Transverse colon (tissue), 4 donors: ENCODE data around the gene SMIM10L1. TPM values are rescaled to one million over a fixed set of nuclear protein-coding genes. Genes with fewer than 3 reads are reported as not detected.

Experiments
- DNase-seq: peaks from one replicate; pipeline ENCODE4 v3.0.0-alpha.2; 2019
- H3K27ac ChIP-seq, 4 donors: fragments of 200-600 bp; sonication (generic); 2 replicates each; pipeline ENCODE4 v1.5.1; 2016 to 2018; ENCODE audit warnings: inconsistent platforms in 4 of 4
- H3K27me3 ChIP-seq: fragments of 200-600 bp; sonication (generic); 2 replicates; pipeline ENCODE4 v1.5.1; 2017; ENCODE audit warnings: inconsistent platforms
- H3K36me3 ChIP-seq, 4 donors: fragments of 200-600 bp; sonication (generic); 2 replicates each; pipeline ENCODE4 v1.5.1; 2017 to 2019; ENCODE audit warnings: inconsistent platforms in 4 of 4
- H3K4me1 ChIP-seq, 4 donors: fragments of 200-600 bp; sonication (generic); 2 replicates each; pipeline ENCODE4 v1.5.1; 2017 to 2020; ENCODE audit warnings: inconsistent platforms in 4 of 4
- H3K4me3 ChIP-seq, 4 donors: fragments of 200-600 bp; sonication (generic); 1 replicate in 1 of 4; 2 replicates in 3 of 4; pipeline versions ENCODE4 v1.5.1 to v1.6.1; 2017 to 2019; ENCODE audit warnings: inconsistent platforms in 4 of 4
- H3K9me3 ChIP-seq, 2 donors: fragments of 200-600 bp; sonication (generic); 2 replicates each; pipeline ENCODE4 v1.5.1; 2017 to 2019; ENCODE audit warnings: inconsistent platforms in 2 of 2
- EP300 ChIP-seq: sonication (generic); formaldehyde crosslinking; IDR thresholded peaks from one replicate; pipeline ENCODE4 v1.6.1; 2017; ENCODE audit warnings: antibody characterized with exemption, low read depth
- POLR2A ChIP-seq: fragments of 450-650 bp; IDR thresholded peaks from one replicate; pipeline ENCODE4 v1.6.1; 2016; ENCODE audit warnings: antibody characterized with exemption, mild to moderate bottlenecking, moderate library complexity
- POLR2AphosphoS5 ChIP-seq, 3 donors: sonication (generic); formaldehyde crosslinking; IDR thresholded peaks; one replicate each; pipeline ENCODE4 v1.6.1; 2016; ENCODE audit warnings: antibody characterized with exemption in 3 of 3
- WGBS, 2 donors: methylation state at CpG; one replicate each; pipeline ENCODE4 v1.1.5; 2018; ENCODE audit warnings: low coverage in 1 of 2; 5-methylcytosine and 5-hydroxymethylcytosine counted together
- in situ Hi-C, 4 donors: fragments of 200-750 bp; cut with MboI; loops; one replicate each; pipeline versions ENCODE4 v1.15.0 to v1.15.1; 2017; ENCODE audit warnings: low sequenced_read_pairs in 3 of 4, low pct_ligation_motif_present in 1 of 4, low pct_unique_long_range_greater_than_20kb in 1 of 4
- intact Hi-C: fragments of 100-400 bp; cut with DNase I; formaldehyde crosslinking; loops from one replicate; pipeline ENCODE4 v1.15.1; 2023; ENCODE audit warnings: low total_unique reads
- total RNA-seq, 4 donors: library from RNA; depleted of rRNA; stranded (reverse); fragments of >200 nt; gene quantifications; one replicate each; pipeline ENCODE4 v1.1.0, GENCODE V29; 2016
- TF ChIP-seq, protein P1 (sequence below), 5 experiments: fragments of 200-600 bp in 3 of 5; fragments of 450-650 bp in 2 of 5; sonication (generic) in 3 of 5; IDR thresholded peaks; 1 replicate in 2 of 5; 2 replicates in 3 of 5; pipeline ENCODE4 v1.5.1; 2016 to 2017; ENCODE audit warnings: antibody characterized with exemption in 5 of 5, inconsistent platforms in 3 of 5, mild to moderate bottlenecking in 2 of 5, moderate library complexity in 1 of 5

Gene SMIM10L1
- total RNA-seq, 4 donors from 2014 or later = 5.2 to 17.2 (median 8.9) TPM

DNA sequence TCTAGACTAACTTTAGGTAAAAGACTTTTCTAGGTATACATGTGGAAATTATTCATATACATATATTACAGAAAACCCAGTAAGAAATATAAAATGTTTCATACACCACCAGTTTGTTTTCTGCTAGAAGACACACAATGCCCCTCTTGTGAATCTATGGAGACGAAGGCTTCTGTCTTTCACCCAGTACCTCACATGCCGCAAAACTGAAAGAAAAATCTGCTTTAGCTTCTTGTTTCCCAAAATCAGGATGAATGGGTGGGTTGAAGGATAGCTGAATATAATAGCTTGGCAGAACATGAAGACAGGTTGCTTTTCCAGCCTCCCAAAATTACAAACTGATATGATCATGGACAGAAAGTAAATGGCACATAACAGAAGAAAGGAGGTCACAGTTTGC, 37.8 kb upstream of the SMIM10L1 start:
- intact Hi-C loops (no loop called here), in situ Hi-C loops (no loop called here)
- no peaks in the 10 kb centered on the region for H3K4me1 ChIP-seq

GRCh38 chr12:11133816-11134215, 37.2 kb upstream of the SMIM10L1 start:
- intact Hi-C loops = no loop called here
- DNase-seq = no peak
- in situ Hi-C loops = no loop called here
- no peak overlapping the region for H3K4me3 ChIP-seq
- WGBS, 2 donors = 80 to 88% methylated on average over 1 to 2 of the region's 2 CpGs
- TF ChIP-seq EP300 (no peak), POLR2A (no peak), POLR2AphosphoS5 (IDR thresholded peaks at IDR 0.05) (no peak)
- TF ChIP-seq, protein P1, sequence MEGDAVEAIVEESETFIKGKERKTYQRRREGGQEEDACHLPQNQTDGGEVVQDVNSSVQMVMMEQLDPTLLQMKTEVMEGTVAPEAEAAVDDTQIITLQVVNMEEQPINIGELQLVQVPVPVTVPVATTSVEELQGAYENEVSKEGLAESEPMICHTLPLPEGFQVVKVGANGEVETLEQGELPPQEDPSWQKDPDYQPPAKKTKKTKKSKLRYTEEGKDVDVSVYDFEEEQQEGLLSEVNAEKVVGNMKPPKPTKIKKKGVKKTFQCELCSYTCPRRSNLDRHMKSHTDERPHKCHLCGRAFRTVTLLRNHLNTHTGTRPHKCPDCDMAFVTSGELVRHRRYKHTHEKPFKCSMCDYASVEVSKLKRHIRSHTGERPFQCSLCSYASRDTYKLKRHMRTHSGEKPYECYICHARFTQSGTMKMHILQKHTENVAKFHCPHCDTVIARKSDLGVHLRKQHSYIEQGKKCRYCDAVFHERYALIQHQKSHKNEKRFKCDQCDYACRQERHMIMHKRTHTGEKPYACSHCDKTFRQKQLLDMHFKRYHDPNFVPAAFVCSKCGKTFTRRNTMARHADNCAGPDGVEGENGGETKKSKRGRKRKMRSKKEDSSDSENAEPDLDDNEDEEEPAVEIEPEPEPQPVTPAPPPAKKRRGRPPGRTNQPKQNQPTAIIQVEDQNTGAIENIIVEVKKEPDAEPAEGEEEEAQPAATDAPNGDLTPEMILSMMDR (IDR thresholded peaks at IDR 0.05) = no peak
- H3K4me1 ChIP-seq = no peaks in the 10 kb centered on the region
- H3K27ac ChIP-seq = no peak overlapping the region
- no peaks in the 10 kb centered on the region for H3K36me3 ChIP-seq
- H3K9me3 ChIP-seq = no peaks in the 10 kb centered on the region
- no peaks in the 10 kb centered on the region for H3K27me3 ChIP-seq

More for the DNA sequence above, 37.8 kb upstream of the SMIM10L1 start:
- no peak for TF ChIP-seq POLR2AphosphoS5 (IDR thresholded peaks at IDR 0.05)
- TF ChIP-seq EP300 = no peak
- TF ChIP-seq POLR2A = no peak
- TF ChIP-seq, protein P1 (IDR thresholded peaks at IDR 0.05) = no peak
- no peak overlapping the region for H3K4me3 ChIP-seq
- H3K9me3 ChIP-seq = no peaks in the 10 kb centered on the region
- WGBS, 2 donors = 100% methylated on average over 2 of the region's 2 CpGs
- no peak for DNase-seq
- H3K27me3 ChIP-seq = no peaks in the 10 kb centered on the region
- no peaks in the 10 kb centered on the region for H3K36me3 ChIP-seq
- no peak overlapping the region for H3K27ac ChIP-seq

- in situ Hi-C loops = no loop called here
- H3K36me3 ChIP-seq = no peaks in the 10 kb centered on the region
- H3K27ac ChIP-seq = no peak within 1 kb of the TSS
- H3K9me3 ChIP-seq = no peaks in the 10 kb centered on the region
- TF ChIP-seq, protein P1 (IDR thresholded peaks at IDR 0.05) = no peak
- TF ChIP-seq POLR2AphosphoS5 (IDR thresholded peaks at IDR 0.05) (no peak), EP300 (no peak), POLR2A (no peak)
- no peak within 1 kb of the TSS for H3K4me3 ChIP-seq
- no peak for DNase-seq
- no peaks in the 10 kb centered on the region for H3K4me1 ChIP-seq
- intact Hi-C loops = no loop called here
- H3K27me3 ChIP-seq = no peaks in the 10 kb centered on the region
- 68 to 78% methylated on average over 3 of the region's 3 CpGs for WGBS, 2 donors
Measured at GRCh38 chr12:11134305-11134704, 36.7 kb upstream of the SMIM10L1 start, which contains the start of gene TAS2R30. TAS2R30 (minus strand) TSS chr12:11134644; CDS start chr12:11134244, 400 bp downstream.

DNA sequence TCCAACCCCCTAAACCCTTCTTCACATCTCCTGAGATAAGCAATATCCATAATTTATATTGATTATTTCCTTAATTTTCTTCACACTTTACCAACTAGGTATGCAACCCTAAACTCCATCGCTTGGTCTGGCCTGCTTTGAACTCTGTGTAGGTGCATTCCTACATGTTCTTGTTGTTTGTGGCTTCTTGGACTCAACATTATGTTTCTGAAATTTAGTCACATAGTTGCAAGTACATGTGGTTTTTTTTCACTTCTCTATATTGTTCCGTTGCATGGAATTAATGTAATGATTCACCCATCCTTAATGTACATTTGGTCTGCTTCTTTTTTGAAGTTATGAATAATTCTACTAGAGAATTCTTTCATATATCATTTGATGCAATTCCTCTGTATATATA, 34.9 kb upstream of the SMIM10L1 start:
- in situ Hi-C loops = no loop called here
- WGBS, 2 donors = 48 to 60% methylated on average over 2 of the region's 2 CpGs
- DNase-seq = no peak
- Histone ChIP-seq H3K4me3 (no peak overlapping the region), H3K27ac (no peak overlapping the region), H3K4me1 (no peaks in the 10 kb centered on the region), H3K27me3 (no peaks in the 10 kb centered on the region), H3K36me3 (no peaks in the 10 kb centered on the region), H3K9me3 (no peaks in the 10 kb centered on the region)
- TF ChIP-seq, protein P1 (IDR thresholded peaks at IDR 0.05) = no peak
- no peak for TF ChIP-seq EP300
- TF ChIP-seq POLR2AphosphoS5 (IDR thresholded peaks at IDR 0.05) = no peak
- TF ChIP-seq POLR2A = no peak
- intact Hi-C loops = no loop called here
